ENCODE data around the gene RUNX1. TPM values are rescaled to one million over a fixed set of nuclear protein-coding genes. Genes with fewer than 3 reads are reported as not detected.

The RUNX1 gene
- 8.3 and 12.1 TPM in 2 replicates for total RNA-seq

GRCh38 chr21:35048706-35049617 lies at the start of gene RUNX1:
Gene RUNX1, minus strand, starts transcription at chr21:35049302.

